GM12873 (cell line): ENCODE measurements around the gene STAMBP.

Experiments
- CTCF ChIP-seq: IDR thresholded peaks from 2 replicates; pipeline ENCODE4 v1.5.1; 2012; ENCODE audit warnings: low read depth, mild to moderate bottlenecking, moderate library complexity, low read length, control low read depth; ENCODE audit not compliant: insufficient read depth; ENCODE audit errors: missing control alignments

STAMBP gene

GRCh38 chr2:73838889-73839534, 10.3 kb downstream of the STAMBP start:
- no peak for TF ChIP-seq CTCF

DNA sequence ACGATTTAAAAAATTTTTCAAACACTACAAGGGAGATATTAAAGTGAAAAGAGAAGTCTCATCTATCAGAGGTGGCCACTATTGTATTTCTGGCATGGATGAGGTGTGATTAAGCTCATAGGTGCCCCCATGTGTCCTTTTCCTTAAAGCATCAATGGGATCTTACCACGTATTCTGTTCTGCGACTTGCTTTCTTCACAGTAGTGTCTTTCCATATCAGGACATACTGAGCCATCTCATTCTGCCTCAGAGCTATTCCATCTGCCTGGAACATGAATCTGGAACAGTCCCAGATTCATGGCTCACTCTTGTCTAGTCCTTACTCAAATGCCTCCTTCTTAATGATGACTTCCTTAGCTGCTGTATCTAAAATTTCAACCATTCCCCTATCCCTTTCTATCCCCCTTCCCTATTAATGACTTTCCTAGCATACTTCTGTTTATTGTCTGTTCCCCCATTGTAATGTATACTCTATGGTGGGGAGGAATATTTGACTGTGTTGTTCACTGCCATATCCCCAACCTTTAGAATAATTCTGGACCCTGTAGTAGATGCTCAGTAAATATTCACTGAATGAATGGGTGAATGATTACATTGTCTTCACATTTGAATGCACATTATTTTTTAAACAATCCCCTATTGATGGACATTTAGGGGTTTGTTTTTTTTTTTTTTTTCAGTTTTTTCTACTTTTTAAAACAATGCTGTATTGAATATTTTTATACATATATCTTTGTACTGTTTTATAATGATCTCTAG, 11.1 kb downstream of the STAMBP start:
- TF ChIP-seq CTCF = peak; percentile 7

DNA sequence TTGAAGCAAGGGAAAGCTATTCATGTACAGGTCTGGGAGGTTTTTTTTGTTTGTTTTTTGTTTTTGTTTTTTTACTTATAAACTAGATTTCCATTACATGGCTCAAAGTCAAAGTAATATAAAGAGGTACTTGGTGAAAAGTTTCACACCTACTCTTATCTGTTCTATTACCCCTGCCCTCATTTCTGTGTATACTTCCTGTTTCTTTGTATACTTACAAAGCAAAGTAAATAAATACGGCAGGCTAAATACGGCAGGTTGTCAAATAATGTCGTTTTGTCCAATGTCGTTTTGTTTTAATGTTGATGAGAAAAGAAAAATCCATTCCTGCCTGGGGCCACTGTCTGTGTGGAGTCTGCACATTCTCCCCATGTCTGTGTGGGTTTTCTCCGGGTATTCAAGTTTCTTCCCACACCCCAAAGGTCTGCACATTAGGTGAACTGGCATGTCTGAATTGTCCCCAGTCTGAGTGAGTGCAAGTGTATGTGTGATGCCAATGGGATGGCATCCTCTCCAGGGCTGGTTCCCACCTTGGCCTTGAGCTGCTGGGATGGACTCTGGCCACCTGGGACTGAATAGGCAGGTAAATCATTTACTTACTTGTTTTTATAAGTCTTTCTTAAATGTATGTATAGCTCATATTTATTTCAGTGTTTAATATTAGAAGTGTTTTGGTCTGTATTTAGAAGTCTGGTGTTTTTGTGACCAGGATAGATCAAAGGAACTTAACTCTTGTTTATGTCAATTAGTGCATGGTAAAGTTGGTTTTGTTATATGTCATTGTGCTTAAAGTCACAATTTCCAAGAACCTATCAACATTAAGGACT, 13.4 kb downstream of the STAMBP start:
- no peak for TF ChIP-seq CTCF

GRCh38 chr2:73842739-73843019, 13.9 kb downstream of the STAMBP start:
- no peak for TF ChIP-seq CTCF

GRCh38 chr2:73844087-73844486, 15.3 kb downstream of the STAMBP start:
- TF ChIP-seq CTCF = no peak

DNA sequence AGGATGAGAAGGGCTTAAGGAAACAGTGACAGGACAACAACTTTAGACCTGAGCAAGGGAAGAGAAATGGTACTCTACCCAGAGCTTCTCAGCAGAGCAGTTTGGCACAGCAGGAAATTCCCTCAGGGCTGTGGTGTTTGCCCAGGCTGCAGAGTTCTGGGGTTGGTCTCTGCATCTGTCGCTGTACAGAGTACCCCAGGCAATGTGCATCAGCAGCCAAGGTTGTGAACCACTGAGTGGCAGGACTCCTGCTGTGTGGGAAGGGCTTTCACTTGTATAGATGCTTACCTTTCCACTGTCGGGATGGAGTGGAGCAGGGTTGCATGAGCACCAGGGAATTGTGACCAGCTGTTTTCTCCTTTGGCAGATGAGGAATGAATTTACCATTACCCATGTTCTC, 21.2 kb downstream of the STAMBP start:
- TF ChIP-seq CTCF = no peak

DNA sequence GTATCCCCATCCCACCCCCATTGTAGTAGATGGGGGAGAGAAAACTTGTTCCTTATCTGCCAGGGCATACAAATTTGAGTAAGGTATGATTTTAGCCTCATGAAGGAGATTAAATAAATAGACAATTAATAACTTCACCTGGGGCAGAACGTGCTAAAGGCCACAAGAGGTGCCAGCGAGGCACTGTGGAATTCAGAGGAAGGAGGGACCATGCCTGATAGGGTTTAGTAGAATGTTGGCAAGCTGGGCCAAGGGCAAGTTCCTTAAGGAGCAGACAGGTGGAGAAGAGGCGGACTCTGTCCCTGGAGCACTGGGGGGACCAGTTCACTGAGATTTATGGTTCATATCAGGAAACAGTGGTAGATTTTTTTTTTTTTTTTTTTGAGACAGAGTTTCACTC, 22.5 kb downstream of the STAMBP start:
- peak; percentile 44 for TF ChIP-seq CTCF
